Measurements from ENCODE around the gene CCL26.

The CCL26 gene

GRCh38 chr7:75743455-75743859 is 28.6 kb downstream of the CCL26 start:
- Histone ChIP-seq H4K20me1 (ENCODE audit: control insufficient read depth, insufficient read depth, low read depth, low read length) (no peaks in the 10 kb centered on the region), H3K4me3 (ENCODE audit: low read length) (no peak overlapping the region), H3K36me3 (ENCODE audit: control insufficient read depth, low read length) (no peaks in the 10 kb centered on the region), H3K4me2 (ENCODE audit: low read length) (no peak overlapping the region), H3K79me2 (ENCODE audit: control insufficient read depth, low read length) (no peaks in the 10 kb centered on the region), H3K4me1 (ENCODE audit: control insufficient read depth, low read length) (peaks cover 63% of the 10 kb centered on the region), H3K9me3 (ENCODE audit: control insufficient read depth, insufficient read depth, low read length) (no peaks in the 10 kb centered on the region), H3K27ac (ENCODE audit: low read depth, low read length) (no peak overlapping the region), H3K27me3 (ENCODE audit: control insufficient read depth, low read length) (no peaks in the 10 kb centered on the region), H3K9me2 (replicated peaks; ENCODE audit: control insufficient read depth, low read length) (no peaks in the 10 kb centered on the region), H3F3A (ENCODE audit: control insufficient read depth, insufficient read depth) (peaks cover 32% of the 10 kb centered on the region)
- TF ChIP-seq EZH2phosphoT487 (IDR thresholded peaks at IDR 0.05; ENCODE audit: borderline replicate concordance, low read length), result no peak
- TF ChIP-seq, protein P1, sequence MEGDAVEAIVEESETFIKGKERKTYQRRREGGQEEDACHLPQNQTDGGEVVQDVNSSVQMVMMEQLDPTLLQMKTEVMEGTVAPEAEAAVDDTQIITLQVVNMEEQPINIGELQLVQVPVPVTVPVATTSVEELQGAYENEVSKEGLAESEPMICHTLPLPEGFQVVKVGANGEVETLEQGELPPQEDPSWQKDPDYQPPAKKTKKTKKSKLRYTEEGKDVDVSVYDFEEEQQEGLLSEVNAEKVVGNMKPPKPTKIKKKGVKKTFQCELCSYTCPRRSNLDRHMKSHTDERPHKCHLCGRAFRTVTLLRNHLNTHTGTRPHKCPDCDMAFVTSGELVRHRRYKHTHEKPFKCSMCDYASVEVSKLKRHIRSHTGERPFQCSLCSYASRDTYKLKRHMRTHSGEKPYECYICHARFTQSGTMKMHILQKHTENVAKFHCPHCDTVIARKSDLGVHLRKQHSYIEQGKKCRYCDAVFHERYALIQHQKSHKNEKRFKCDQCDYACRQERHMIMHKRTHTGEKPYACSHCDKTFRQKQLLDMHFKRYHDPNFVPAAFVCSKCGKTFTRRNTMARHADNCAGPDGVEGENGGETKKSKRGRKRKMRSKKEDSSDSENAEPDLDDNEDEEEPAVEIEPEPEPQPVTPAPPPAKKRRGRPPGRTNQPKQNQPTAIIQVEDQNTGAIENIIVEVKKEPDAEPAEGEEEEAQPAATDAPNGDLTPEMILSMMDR (IDR thresholded peaks at IDR 0.05; ENCODE audit: low read depth, low read length, poor library complexity, severe bottlenecking), result no peak

DNA sequence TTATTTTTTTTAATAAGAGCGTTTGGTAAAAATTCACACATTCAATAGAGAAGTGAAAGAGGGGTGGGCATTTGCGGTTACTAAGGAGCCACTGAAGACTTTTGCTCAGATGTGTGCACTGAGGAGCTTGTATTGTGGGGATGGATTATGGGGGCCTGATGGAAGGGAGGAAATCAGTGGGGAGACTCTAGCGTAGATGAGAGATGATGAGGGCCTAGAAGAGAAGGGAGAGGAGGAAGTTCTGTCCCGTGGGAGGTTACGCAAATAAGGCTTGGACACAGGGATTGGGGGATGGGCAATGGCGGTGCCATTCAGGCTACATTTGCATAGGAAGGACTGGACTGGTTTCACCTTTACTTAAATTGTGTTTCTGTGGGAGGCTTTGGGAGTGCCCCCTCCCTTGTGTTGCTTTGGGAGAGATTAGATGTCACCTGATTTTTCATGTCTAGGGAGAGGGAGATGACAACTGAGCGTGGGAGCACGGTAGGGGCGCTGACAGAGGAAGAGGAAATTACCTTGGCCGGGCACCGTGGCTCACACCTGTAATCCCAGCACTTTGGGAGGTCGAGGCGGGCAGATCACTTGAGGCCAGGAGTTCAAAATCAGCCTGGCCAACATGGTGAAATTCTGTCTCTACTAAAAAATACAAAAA is 31.0 kb downstream of the CCL26 start:
- H3K27me3 ChIP-seq (ENCODE audit: control insufficient read depth, low read length), result peaks cover 8% of the 10 kb centered on the region
- H3K36me3 ChIP-seq (ENCODE audit: control insufficient read depth, low read length), result no peaks in the 10 kb centered on the region
- H3K4me2 ChIP-seq (ENCODE audit: low read length), result peak overlapping the region; percentile 86
- no peaks in the 10 kb centered on the region for H3K79me2 ChIP-seq (ENCODE audit: control insufficient read depth, low read length)
- H3K27ac ChIP-seq (ENCODE audit: low read depth, low read length), result peak overlapping the region; percentile 73
- peak overlapping the region; percentile 61 for H3K4me3 ChIP-seq (ENCODE audit: low read length)
- no peaks in the 10 kb centered on the region for H3K9me3 ChIP-seq (ENCODE audit: control insufficient read depth, insufficient read depth, low read length)
- TF ChIP-seq, protein P1 (IDR thresholded peaks at IDR 0.05; ENCODE audit: low read depth, low read length, poor library complexity, severe bottlenecking), result no peak
- TF ChIP-seq EZH2phosphoT487 (IDR thresholded peaks at IDR 0.05; ENCODE audit: borderline replicate concordance, low read length), result no peak
- no peaks in the 10 kb centered on the region for H3K9me2 ChIP-seq (replicated peaks; ENCODE audit: control insufficient read depth, low read length)
- peaks cover 59% of the 10 kb centered on the region for H3K4me1 ChIP-seq (ENCODE audit: control insufficient read depth, low read length)
- no peaks in the 10 kb centered on the region for H4K20me1 ChIP-seq (ENCODE audit: control insufficient read depth, insufficient read depth, low read depth, low read length)
- H3F3A ChIP-seq (ENCODE audit: control insufficient read depth, insufficient read depth), result peaks cover 32% of the 10 kb centered on the region

GRCh38 chr7:75739796-75740672 is 32.0 kb downstream of the CCL26 start:
- H3K4me2 ChIP-seq (ENCODE audit: low read length), result peak overlapping the region; percentile 86
- H3K27me3 ChIP-seq (ENCODE audit: control insufficient read depth, low read length), result peaks cover 8% of the 10 kb centered on the region
- peaks cover 50% of the 10 kb centered on the region for H3K4me1 ChIP-seq (ENCODE audit: control insufficient read depth, low read length)
- H3K79me2 ChIP-seq (ENCODE audit: control insufficient read depth, low read length), result no peaks in the 10 kb centered on the region
- H3K9me3 ChIP-seq (ENCODE audit: control insufficient read depth, insufficient read depth, low read length), result no peaks in the 10 kb centered on the region
- no peaks in the 10 kb centered on the region for H4K20me1 ChIP-seq (ENCODE audit: control insufficient read depth, insufficient read depth, low read depth, low read length)
- H3K9me2 ChIP-seq (replicated peaks; ENCODE audit: control insufficient read depth, low read length), result no peaks in the 10 kb centered on the region
- H3K27ac ChIP-seq (ENCODE audit: low read depth, low read length), result peak overlapping the region; percentile 73
- peaks cover 30% of the 10 kb centered on the region for H3F3A ChIP-seq (ENCODE audit: control insufficient read depth, insufficient read depth)
- TF ChIP-seq, protein P1 (IDR thresholded peaks at IDR 0.05; ENCODE audit: low read depth, low read length, poor library complexity, severe bottlenecking), result no peak
- TF ChIP-seq EZH2phosphoT487 (IDR thresholded peaks at IDR 0.05; ENCODE audit: borderline replicate concordance, low read length), result no peak
- H3K36me3 ChIP-seq (ENCODE audit: control insufficient read depth, low read length), result no peaks in the 10 kb centered on the region
- peak overlapping the region; percentile 82 for H3K4me3 ChIP-seq (ENCODE audit: low read length)
